ENCODE results near the gene SMC2. TPM values are rescaled to one million over a fixed set of nuclear protein-coding genes. Genes with fewer than 3 reads are reported as not detected.

SMC2 gene
- total and polyA plus RNA-seq, 9 of the 15 experiments (the other 6 are each of a cell fraction or from before 2014, with no cell fraction given) = 18.0 to 54.0 (median 32.9) TPM

GRCh38 chr9:104093647-104094533, at the start of gene SMC2 (continued):
- peak; percentile 94 for TF ChIP-seq NKRF (IDR thresholded peaks at IDR 0.05; ENCODE audit: borderline replicate concordance)

GRCh38 chr9:104068546-104068945, 25.6 kb upstream of the SMC2 start:
- 0% methylated on average over 1 of the region's 1 CpG for WGBS (ENCODE audit: insufficient coverage, low coverage, missing lambda C conversion rate)
- H3K9me1 ChIP-seq (ENCODE audit: control insufficient read depth, insufficient read depth, low read length) = no peaks in the 10 kb centered on the region
- H3K4me3 ChIP-seq = no peak overlapping the region
- in situ Hi-C loops (cut with MboI) (no loop called here), intact Hi-C loops (cut with micrococcal nuclease) (no loop called here)
- no peaks in the 10 kb centered on the region for H3K27me3 ChIP-seq (ENCODE audit: control insufficient read depth in 2 of 2, insufficient read depth in 2 of 2, low read length in 2 of 2)
- H3K79me2 ChIP-seq (ENCODE audit: control insufficient read depth, insufficient read depth, low read length) = no peaks in the 10 kb centered on the region
- H3K27ac ChIP-seq (ENCODE audit: extremely low read depth, low read depth, low read length) = no peak overlapping the region
- ATAC-seq (no peak), DNase-seq (ENCODE audit: extremely low read depth in 1 of 4, low spot score in 3 of 4) (no peak), FAIRE-seq (no peak)
- no TSS peak for BruUV-seq (replicated peaks)
- ChIA-PET CTCF (ENCODE audit: low intra/inter-chr PET ratio) (no interaction called here), POLR2A (no interaction called here)
- H3K9me3 ChIP-seq (replicated peaks; ENCODE audit: control insufficient read depth, insufficient read depth, low read depth, low read length) = no peaks in the 10 kb centered on the region
- no peak for TF ChIP-seq HMBOX1 (IDR thresholded peaks at IDR 0.05)
- no peak for TF ChIP-seq GMEB1 (CRISPR knock-in tag; IDR thresholded peaks at IDR 0.05)
- TF ChIP-seq SMC3 (conservative IDR thresholded peaks at IDR 0.05; ENCODE audit: insufficient read depth, low read depth, low read length) = no peak
- TF ChIP-seq RBFOX2 (IDR thresholded peaks at IDR 0.05; ENCODE audit: low read depth, low read length) = no peak
- H4K20me1 ChIP-seq (replicated peaks; ENCODE audit: control insufficient read depth, insufficient read depth, low read length) = no peaks in the 10 kb centered on the region
- H3K4me1 ChIP-seq (replicated peaks in 1 of 2; ENCODE audit: control insufficient read depth in 2 of 2, insufficient read depth in 2 of 2, low read length in 2 of 2) = no peaks in the 10 kb centered on the region
- H3K9ac ChIP-seq (ENCODE audit: insufficient read depth in 1 of 2, low read depth in 2 of 2, low read length in 2 of 2) = no peak overlapping the region
- no peak overlapping the region for H3K4me2 ChIP-seq (ENCODE audit: insufficient read depth, low read length)
- H2AFZ ChIP-seq (ENCODE audit: low read depth, low read length) = no peak overlapping the region
- H3K36me3 ChIP-seq (ENCODE audit: control insufficient read depth, insufficient read depth, low read length) = no peaks in the 10 kb centered on the region
